Colonic mucosa (tissue), 4 donors: ENCODE data around the gene AKT2. TPM values are rescaled to one million over a fixed set of nuclear protein-coding genes. Genes with fewer than 3 reads are reported as not detected.
A peak's percentile ranks its signal among the peaks of the same experiment; 100 is the strongest.

ENCODE experiments used
- DNase-seq: peaks from one replicate; pipeline ENCODE4 v3.0.0-alpha.2; 2020
- H3K27ac ChIP-seq: fragments of 200-600 bp; one replicate; pipeline ENCODE4 v1.8.0; 2021
- H3K27me3 ChIP-seq: fragments of 200-600 bp; one replicate; pipeline ENCODE4 v1.8.0; 2021
- H3K36me3 ChIP-seq: fragments of 200-600 bp; one replicate; pipeline ENCODE4 v1.8.0; 2021
- H3K4me1 ChIP-seq: fragments of 200-600 bp; one replicate; pipeline ENCODE4 v1.8.0; 2021; ENCODE audit warnings: mild to moderate bottlenecking
- H3K4me3 ChIP-seq: fragments of 200-600 bp; one replicate; pipeline ENCODE4 v1.8.0; 2021
- H3K9ac ChIP-seq, 2 donors: one replicate each; pipeline ENCODE4 v1.7.0; 2013; ENCODE audit warnings: control low read depth in 2 of 2, low read depth in 2 of 2, low read length in 2 of 2
- H3K9me3 ChIP-seq: fragments of 200-600 bp; one replicate; pipeline ENCODE4 v1.8.0; 2021
- CTCF ChIP-seq: fragments of 200-600 bp; IDR thresholded peaks from one replicate; pipeline ENCODE4 v1.8.0; 2022; ENCODE audit warnings: antibody characterized with exemption, mild to moderate bottlenecking
- intact Hi-C: fragments of 100-400 bp; cut with DNase I; formaldehyde crosslinking; loops from one replicate; pipeline ENCODE4 v1.14.1; 2022
- total RNA-seq, 2 donors: library from RNA; stranded (reverse); fragmentation: NEBNext Ultra II Directional in 1 of 2; extraction: Animal tissue kit (Norgen Biotek cat#: 25700) in 1 of 2; gene quantifications; one replicate each; pipeline ENCODE4 v1.2.1, GENCODE V29; 2021
- donor health status: healthy.
- donor health status: DM: no; HTN: no; CAD: no.
- donor health status: DM: no; HTN: no; CAD: no.

AKT2 gene
- total RNA-seq, 2 donors from 2014 or later, result 95.4 to 119 TPM

- H3K4me3 ChIP-seq, result no peak overlapping the region
- no peaks in the 10 kb centered on the region for H3K9me3 ChIP-seq
- no peak for DNase-seq
- H3K4me1 ChIP-seq, result no peaks in the 10 kb centered on the region
- TF ChIP-seq CTCF, result no peak
- H3K36me3 ChIP-seq, result no peaks in the 10 kb centered on the region
- no peaks in the 10 kb centered on the region for H3K27me3 ChIP-seq
- no peak overlapping the region for H3K9ac ChIP-seq
- intact Hi-C loops, result loop anchor here (10.0 kb wide), 2 partner anchors 164 to 224 kb away; partner anchors contain the start of genes BLVRB and SPTBN4
- no peak overlapping the region for H3K27ac ChIP-seq
These were observed 15.5 kb upstream of the AKT2 start for GRCh38 chr19:40300668-40301067.

DNA sequence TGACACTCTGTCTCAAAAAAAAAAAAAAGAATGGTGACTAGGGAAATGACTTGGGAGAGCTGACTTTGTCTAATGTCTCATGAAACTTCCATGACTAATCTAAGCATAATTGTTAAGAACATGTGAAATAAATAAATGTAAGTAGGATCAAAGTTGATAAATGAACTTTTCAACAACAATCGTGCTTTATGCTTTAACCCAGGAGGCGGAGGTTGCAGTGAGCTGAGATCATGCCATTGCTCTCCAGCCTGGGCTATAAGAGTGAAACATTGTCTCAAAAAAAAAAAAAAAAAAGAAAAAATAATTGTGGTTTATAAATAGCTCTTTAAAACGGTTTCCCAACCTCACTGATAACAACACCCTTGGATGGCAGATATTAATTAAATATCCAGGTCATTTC lies 12.9 kb upstream of the AKT2 start:
- TF ChIP-seq CTCF, result no peak
- Histone ChIP-seq H3K27me3 (no peaks in the 10 kb centered on the region), H3K4me1 (no peaks in the 10 kb centered on the region), H3K27ac (no peak overlapping the region), H3K9me3 (no peaks in the 10 kb centered on the region), H3K4me3 (no peak overlapping the region), H3K36me3 (no peaks in the 10 kb centered on the region), H3K9ac (no peak overlapping the region)
- no peak for DNase-seq
- intact Hi-C loops, result no loop called here

GRCh38 chr19:40294560-40294959 lies 9.4 kb upstream of the AKT2 start:
- no peaks in the 10 kb centered on the region for H3K9me3 ChIP-seq
- no peaks in the 10 kb centered on the region for H3K36me3 ChIP-seq
- DNase-seq, result no peak
- no peak overlapping the region for H3K4me3 ChIP-seq
- no peaks in the 10 kb centered on the region for H3K27me3 ChIP-seq
- TF ChIP-seq CTCF, result no peak
- no peak overlapping the region for H3K27ac ChIP-seq
- H3K9ac ChIP-seq, result no peak overlapping the region
- no peaks in the 10 kb centered on the region for H3K4me1 ChIP-seq
- intact Hi-C loops, result no loop called here

DNA sequence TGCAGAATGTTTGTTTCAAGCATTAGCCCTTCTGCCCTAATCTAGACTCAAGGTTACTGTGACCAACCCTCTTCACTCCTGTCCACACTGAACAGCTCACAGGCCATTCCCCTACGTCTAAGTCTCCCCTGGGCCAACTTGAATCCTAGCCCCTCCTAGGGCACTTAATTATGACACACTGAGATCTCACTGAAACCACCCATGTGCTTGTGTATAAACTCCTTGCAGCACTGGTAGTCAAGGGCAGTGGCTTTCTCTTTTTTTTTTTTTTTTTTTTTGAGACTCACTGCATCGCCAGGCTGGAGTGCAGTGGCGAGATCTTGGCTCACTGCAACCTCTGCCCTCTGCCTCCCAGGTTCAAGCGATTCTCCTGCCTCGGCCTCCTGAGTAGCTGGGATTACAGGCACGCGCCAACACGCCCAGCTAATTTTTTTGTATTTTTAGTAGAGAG lies 1.9 kb upstream of the AKT2 start:
- Histone ChIP-seq H3K36me3 (no peaks in the 10 kb centered on the region), H3K9me3 (no peaks in the 10 kb centered on the region), H3K27ac (no peak overlapping the region), H3K9ac (no peak overlapping the region), H3K4me3 (no peak overlapping the region), H3K27me3 (no peaks in the 10 kb centered on the region), H3K4me1 (peaks cover 5% of the 10 kb centered on the region)
- no peak for DNase-seq
- no peak for TF ChIP-seq CTCF
- intact Hi-C loops, result no loop called here

DNA sequence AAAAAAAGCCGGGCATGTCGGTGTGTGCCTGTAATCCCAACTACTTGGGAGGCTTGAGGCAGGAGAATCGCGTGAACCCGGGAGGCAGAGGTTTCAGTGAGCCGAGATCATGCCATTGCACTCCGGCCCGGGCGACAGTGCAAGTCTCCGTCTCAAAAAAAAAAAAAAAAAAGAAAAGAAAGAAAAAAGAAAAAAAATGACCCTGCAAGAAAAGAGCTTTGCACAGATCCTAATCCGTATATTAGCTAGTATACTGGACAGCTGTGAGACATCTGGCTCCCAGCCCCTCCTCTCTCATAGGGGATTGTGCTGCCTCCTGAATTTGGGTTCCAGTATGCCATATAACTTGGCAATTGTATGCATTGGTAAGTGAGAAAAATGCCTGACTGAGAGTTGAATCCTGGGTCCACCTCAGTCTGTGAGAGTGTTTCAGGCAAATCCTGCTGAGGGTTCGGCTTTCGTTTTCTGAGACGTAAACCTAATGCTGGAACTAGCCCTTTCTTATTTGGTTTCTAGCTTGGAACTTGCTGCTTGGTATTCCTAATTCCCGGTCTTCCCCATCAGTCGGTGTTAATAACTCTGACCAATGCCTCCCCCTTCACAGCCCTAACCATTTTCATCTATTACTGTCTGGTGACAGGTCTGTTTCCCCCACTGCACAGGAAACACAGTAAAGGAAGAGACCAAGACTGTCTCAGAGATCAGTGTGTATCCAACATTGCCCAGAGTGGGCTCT lies 1.3 kb upstream of the AKT2 start:
- no peak for TF ChIP-seq CTCF
- peak overlapping the region; percentile 79 for H3K27ac ChIP-seq
- DNase-seq, result no peak
- H3K27me3 ChIP-seq, result no peaks in the 10 kb centered on the region
- no peak overlapping the region for H3K9ac ChIP-seq
- H3K4me3 ChIP-seq, result no peak overlapping the region
- intact Hi-C loops, result no loop called here
- H3K4me1 ChIP-seq, result peaks cover 5% of the 10 kb centered on the region
- H3K9me3 ChIP-seq, result no peaks in the 10 kb centered on the region
- H3K36me3 ChIP-seq, result no peaks in the 10 kb centered on the region
